GM21825 (cell line): ENCODE data around the gene UCKL1.
"Not testable (repeated sequence)": the region's sequence is repeated elsewhere in the genome, so short reads cannot be mapped to it uniquely, and the experiment has no call there.

Experiments used
- ATAC-seq: cut with Tn5 transposase; IDR thresholded peaks from one replicate; pipeline ENCODE4 v1.9.1; 2021; ENCODE audit warnings: mild to moderate bottlenecking, moderate library complexity; ENCODE audit not compliant: unreplicated experiment

The UCKL1 gene

DNA sequence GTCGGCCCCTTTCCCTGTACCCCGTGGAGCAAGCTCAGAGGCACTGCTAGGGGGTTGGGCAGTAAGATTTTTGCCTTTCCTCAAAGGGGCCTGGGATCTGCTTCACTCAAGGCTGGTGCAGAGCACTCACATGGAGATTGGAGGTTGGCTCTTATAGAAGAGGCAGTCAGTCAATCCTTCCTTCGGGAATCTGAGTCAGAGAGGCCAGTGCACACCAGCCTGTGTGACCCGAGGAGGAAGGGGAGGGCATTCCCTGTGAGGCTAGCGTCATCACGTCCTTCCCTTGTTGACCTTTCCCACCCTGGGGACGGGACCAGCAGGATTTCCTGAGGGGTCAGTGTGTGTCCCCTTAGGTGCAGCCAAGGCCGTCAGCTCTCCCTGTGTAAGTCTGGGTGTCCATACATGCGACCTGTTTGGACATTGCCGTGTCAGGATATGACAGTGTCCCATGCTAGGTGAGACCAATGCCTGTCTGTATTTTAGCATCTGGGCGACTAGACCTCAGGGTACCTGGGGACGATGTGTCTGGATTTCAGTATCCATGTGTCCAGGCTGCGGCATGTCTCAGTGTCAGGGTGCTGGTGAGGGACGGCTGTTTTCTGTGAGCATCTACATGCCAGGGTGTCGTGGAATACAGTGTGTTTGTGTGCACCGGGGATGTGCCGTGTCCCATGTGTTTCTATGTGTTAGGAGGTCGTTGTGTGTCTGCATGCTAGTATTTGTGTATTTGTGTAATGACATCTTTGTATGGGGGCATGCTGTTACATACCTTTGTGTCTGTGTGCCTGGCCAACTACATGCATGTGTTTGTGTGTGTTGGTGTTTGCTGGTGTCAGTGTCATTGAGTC lies 16.3 kb upstream of the UCKL1 start:
- no peak for ATAC-seq

- ATAC-seq: not testable (repeated sequence)
Measured at GRCh38 chr20:63971960-63972311, 15.7 kb upstream of the UCKL1 start.

DNA sequence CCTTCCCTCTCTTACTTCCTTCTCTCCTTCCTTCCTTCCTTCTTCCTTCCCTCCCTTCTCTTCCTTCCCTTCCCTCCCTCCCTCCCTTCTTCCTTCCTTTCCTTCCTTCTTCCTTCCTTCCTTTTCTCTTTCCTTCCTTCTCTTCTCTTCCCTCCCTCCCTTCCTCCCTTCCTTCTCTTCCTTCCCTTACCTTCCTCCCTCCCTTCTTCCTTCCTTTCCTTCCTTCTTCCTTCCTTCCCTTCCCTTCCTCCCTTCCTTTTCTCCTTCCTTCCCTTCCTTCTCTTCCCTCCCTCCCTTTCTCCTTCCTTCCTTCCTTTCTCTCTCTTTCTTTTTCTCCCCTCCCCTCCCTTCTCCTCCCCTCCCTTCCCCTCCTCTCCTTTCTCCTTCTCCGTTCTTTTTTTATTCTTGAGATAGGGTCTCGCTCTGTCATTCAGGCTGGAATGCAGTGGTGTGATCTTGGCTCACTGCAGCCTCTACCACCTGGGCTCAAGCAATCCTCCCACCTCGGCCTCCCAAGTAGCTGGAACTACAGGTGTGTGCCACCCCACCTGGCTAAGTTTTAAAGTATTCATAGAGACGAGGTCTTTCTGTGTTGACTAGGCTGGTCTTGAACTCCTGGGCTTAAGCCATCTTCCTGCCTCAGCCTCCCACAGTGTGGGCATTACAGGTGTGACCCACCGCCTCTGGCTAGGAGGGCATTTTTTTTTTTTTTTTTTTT lies 14.7 kb upstream of the UCKL1 start:
- ATAC-seq: no peak

- ATAC-seq: no peak
Measured at GRCh38 chr20:63969838-63970713, 13.9 kb upstream of the UCKL1 start, which contains the start of gene ZNF512B. TSS of gene ZNF512B (minus strand) at chr20:63969930. CDS start at chr20:63967950, 1,980 bp downstream.

DNA sequence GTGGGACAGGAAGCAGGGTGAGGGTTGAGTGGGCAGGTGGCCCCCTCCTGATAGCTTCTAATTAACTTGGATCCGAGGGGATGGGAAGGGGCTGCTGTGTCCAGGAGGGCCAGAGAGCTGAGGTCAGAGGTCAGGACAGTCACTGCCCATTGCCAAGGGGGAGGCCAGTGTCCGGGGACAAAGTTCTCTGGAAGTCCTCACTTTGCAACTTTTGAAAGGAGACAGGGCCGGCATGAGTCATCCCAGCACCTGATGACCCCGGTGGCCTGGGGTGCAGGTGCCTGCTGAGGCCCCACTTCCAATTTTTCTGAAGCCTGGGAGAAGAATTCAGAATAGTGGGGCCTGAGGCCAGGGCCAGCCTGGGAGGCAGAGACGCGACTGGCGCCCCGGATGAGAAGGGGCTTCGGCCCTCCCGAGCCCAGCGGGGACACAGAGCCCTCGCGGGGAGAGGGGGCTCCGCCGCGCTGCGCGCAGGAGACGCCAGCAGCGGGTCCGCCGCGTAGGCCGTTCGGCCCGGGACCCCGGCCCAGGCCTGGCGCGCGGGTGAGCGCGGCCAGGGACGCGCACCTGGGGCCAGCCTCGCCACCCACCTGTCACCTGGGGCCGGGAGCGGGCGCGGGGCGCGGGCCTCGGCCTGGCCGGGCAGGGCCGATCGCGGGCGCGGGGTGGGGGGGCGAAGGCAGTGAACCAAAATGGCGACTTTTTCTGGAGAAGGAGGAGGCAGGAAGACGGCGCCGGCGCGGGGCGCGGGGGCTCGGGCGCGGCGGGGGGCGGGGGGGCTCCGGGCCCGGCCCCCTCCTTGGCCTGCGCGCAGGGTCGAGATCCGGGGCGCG lies 12.9 kb upstream of the UCKL1 start:
- no peak for ATAC-seq

DNA sequence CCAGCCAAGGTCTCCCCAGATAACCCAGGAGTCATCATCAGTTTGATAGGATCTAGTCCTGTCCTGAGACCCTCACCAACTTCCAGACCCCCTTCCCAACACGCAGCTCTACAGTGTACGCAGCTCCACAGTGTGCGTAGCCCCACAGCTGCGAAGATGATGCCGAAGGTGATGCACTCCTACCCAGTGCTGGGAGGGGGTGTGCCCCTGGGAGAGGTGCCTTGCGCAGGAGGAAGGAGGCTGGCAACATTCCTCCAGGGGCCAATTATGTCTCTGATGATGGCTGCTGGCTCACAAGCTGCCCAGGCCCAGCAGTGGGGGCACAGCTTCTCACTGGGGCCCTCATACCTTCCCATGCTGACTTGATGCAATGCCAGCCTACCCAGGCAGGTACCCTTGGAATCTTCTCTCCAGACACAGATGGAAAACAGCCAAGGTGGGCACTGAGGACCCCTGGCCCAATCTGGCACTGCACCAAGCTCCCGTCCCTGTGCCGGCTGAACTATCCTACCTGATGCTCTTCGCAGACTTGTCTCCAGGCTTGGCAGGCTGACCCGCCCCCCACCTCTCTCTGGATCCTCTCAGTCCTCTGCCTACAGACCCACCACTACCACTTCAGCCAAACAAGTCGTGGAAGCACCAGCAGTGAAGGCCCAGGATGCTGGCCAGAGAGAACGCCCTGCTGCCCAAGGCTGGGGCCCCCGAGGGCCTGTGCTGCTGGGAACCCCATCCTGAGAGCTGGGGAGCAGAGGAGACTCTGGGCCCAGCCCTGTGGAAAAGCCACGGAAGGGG lies 12.1 kb upstream of the UCKL1 start:
- no peak for ATAC-seq

DNA sequence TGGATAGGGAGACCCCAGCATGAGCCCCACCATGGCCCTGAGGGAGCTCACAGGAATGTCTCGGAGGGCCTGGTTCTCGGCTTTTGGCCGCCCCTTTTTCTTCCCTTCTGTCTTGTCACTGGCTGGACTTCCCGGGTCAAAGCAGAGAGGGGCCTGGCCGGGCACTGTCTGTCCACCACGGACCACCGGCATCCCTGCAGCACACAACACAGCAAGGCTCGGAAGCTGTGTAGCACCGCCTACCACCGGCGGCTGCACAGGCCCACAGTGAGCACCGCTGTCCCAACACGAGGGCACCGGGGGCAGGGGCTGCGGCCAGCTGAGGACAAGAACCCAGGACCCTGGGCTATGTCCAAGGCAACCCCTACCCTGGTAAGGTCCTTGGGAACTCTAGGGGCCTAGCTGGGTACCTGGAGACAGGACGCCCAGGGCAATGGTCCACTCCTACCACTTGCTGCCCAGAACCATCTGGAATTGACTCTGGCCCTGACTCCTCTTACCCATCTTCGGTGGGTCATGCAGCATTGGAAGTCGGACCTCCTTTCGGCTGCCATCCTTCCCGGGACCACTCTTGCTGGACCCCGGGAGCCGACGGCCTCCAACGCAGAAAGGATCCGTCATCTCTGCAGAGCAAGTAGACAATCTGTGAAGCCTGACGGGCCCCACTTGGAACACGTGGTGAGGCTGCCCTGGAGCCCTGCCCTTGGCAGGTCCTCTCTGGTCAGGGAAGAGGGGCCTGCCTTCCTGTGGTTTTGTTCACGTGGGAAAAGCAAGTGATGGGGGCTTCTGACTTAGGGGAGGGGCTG lies 11.3 kb upstream of the UCKL1 start:
- ATAC-seq: no peak

GRCh38 chr20:63966944-63967322 lies 10.7 kb upstream of the UCKL1 start:
- ATAC-seq: no peak

DNA sequence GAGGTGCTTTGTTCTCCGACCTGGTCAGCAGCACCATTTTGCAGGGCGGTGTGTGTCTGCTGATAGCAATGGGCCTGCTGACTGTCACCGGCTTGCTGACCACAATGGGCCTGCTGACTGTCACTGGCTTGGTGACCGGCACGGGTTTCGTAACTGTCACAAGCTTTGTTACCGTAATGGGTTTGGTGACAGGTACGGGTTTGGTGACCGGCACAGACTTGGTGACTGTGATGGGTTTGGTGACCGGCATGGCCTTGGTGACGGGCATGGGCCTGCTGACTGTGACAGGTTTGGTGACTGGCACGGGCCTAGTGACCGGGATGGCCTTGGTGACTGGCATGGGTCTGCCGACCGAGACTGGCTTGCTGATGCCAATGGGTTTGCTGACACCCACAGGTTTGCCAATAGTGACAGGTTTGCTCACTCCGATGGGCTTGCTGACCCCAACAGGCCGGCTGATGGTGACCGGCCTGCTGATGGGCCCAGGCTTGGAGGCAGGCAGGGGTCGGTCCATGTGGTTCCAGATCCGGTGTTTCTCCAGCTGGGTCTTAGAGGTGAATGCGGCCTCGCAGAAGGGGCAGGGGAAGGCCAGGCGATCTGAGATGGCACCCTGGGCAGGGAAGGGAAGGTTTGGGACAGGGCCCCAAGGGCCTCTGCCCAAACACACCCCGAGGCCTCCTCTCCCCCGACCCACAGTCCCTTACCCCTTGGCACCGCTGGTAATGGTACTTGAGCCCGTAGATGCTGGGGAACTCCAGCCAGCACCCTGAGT lies 10.1 kb upstream of the UCKL1 start:
- ATAC-seq: no peak

- ATAC-seq: no peak
Measured at GRCh38 chr20:63964412-63964811, 8.2 kb upstream of the UCKL1 start.

GRCh38 chr20:63963784-63964301 lies 7.6 kb upstream of the UCKL1 start:
- ATAC-seq: no peak

DNA sequence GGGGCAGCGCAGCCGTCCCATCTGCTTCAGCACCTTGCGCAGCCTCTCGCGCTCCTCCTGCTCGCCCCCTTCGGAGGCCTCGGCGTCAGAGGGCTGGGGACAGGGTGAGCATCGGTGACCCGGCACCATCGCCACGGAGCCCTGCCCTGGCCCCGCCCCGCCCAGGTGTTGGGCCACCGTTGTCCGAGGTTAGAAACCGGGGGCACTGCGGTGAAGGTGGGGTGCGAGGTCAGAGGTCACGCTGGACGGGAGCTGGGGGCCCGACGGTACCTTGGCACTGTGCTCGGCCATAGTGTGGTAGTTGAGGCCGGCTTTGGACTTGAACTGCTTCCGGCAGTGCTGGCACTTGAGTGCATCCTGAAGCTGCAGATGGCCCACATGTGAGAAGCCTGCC lies 7.1 kb upstream of the UCKL1 start:
- no peak for ATAC-seq

GRCh38 chr20:63962426-63963347 lies 6.5 kb upstream of the UCKL1 start:
- no peak for ATAC-seq

GRCh38 chr20:63961664-63962425 lies 5.6 kb upstream of the UCKL1 start:
- no peak for ATAC-seq

- ATAC-seq: not testable (repeated sequence)
Measured at GRCh38 chr20:63960654-63961621, 4.7 kb upstream of the UCKL1 start.
